ENCODE results near the gene CLEC4E. TPM values are rescaled to one million over a fixed set of nuclear protein-coding genes. Genes with fewer than 3 reads are reported as not detected.

CLEC4E gene
- total and polyA plus RNA-seq, 2 of the 4 experiments (the other 2 are of a cell fraction), result not detected

- no peaks in the 10 kb centered on the region for H3K9me1 ChIP-seq (ENCODE audit: insufficient read depth, low read length)
- in situ Hi-C loops (cut with MboI; ENCODE audit: low sequenced_read_pairs) (no loop called here), dilution Hi-C loops (cut with HindIII; ENCODE audit: low sequenced_read_pairs, unreplicated experiment) (no loop called here), intact Hi-C loops (cut with micrococcal nuclease) (no loop called here)
- CTCF ChIA-PET, result no interaction called here
- peaks cover 1% of the 10 kb centered on the region; the same call in 1 of the 2 replicates for H3K9me3 ChIP-seq (ENCODE audit: control insufficient read depth, insufficient read depth, low read length)
- no peak for ATAC-seq (ENCODE audit: low read depth)
- H2BK5ac ChIP-seq (ENCODE audit: low read depth, low read length, poor library complexity, severe bottlenecking), result no peak overlapping the region
- no peaks in the 10 kb centered on the region for H3K79me1 ChIP-seq (ENCODE audit: low read depth in 1 of 2, low read length in 2 of 2)
- H3K4me3 ChIP-seq (ENCODE audit: insufficient read depth, low read depth, low read length), result no peak overlapping the region
- no peak overlapping the region for H3K9ac ChIP-seq (ENCODE audit: low read depth, low read length)
- H2BK20ac ChIP-seq (ENCODE audit: low read depth, low read length), result no peak overlapping the region
- no TSS peak for BruUV-seq (replicated peaks)
- no peaks in the 10 kb centered on the region for H3K27me3 ChIP-seq (ENCODE audit: control insufficient read depth, insufficient read depth, low read length)
- no peak overlapping the region for H4K91ac ChIP-seq (ENCODE audit: insufficient read depth, low read depth, low read length)
- no CpG with 5 or more reads among the region's 2 CpGs for WGBS, 2 experiments (ENCODE audit: extremely low coverage in 2 of 2, insufficient read length in 1 of 2)
- no peak overlapping the region for H3K18ac ChIP-seq (ENCODE audit: low read depth, low read length)
- no peak overlapping the region for H2AK5ac ChIP-seq (ENCODE audit: low read depth, low read length)
- H3K56ac ChIP-seq (ENCODE audit: extremely low read depth, insufficient read depth, low read length), result no peak overlapping the region
- POLR2A ChIA-PET (ENCODE audit: unreplicated experiment), result no interaction called here
- H2BK15ac ChIP-seq (ENCODE audit: low read depth, low read length), result no peak overlapping the region
- H2AK9ac ChIP-seq (replicated peaks; ENCODE audit: low read depth, low read length, poor library complexity), result no peak overlapping the region
- no peak overlapping the region for H3K14ac ChIP-seq (replicated peaks; ENCODE audit: low read depth, low read length)
- H4K8ac ChIP-seq (ENCODE audit: low read depth in 2 of 2, low read length in 2 of 2), result no peak overlapping the region
- no peak overlapping the region for H3K4ac ChIP-seq (ENCODE audit: low read depth, low read length)
- no peaks in the 10 kb centered on the region for H3K4me1 ChIP-seq (ENCODE audit: control insufficient read depth, insufficient read depth, low read length)
- no peak overlapping the region for H2AFZ ChIP-seq (replicated peaks; ENCODE audit: low read length, poor library complexity)
- H4K5ac ChIP-seq (ENCODE audit: low read depth, low read length), result no peak overlapping the region
- no peak for TF ChIP-seq MAFK (IDR thresholded peaks at IDR 0.05; ENCODE audit: low read depth, low read length)
- no peak for TF ChIP-seq CEBPB (IDR thresholded peaks at IDR 0.05; ENCODE audit: low read depth, low read length)
- no peak for TF ChIP-seq SMC3 (IDR thresholded peaks at IDR 0.05; ENCODE audit: low read depth, low read length)
- TF ChIP-seq BHLHE40 (IDR thresholded peaks at IDR 0.05; ENCODE audit: low read depth, low read length), result no peak
- no peak for TF ChIP-seq POLR2A (IDR thresholded peaks at IDR 0.05; ENCODE audit: low read depth, low read length)
- TF ChIP-seq RAD21 (IDR thresholded peaks at IDR 0.05; ENCODE audit: low read length), result no peak
- TF ChIP-seq USF2 (IDR thresholded peaks at IDR 0.05; ENCODE audit: low read depth, low read length), result no peak
- TF ChIP-seq NFE2L2 (IDR thresholded peaks at IDR 0.05; ENCODE audit: low read depth, low read length), result no peak
- no peak for TF ChIP-seq RFX5 (IDR thresholded peaks at IDR 0.05; ENCODE audit: low read depth, low read length)
- no peak for TF ChIP-seq MAZ (IDR thresholded peaks at IDR 0.05; ENCODE audit: borderline replicate concordance, low read depth, low read length)
- no peak for TF ChIP-seq ELK1 (IDR thresholded peaks at IDR 0.05; ENCODE audit: borderline replicate concordance, low read depth, low read length)
- no peak for TF ChIP-seq RCOR1 (IDR thresholded peaks at IDR 0.05; ENCODE audit: insufficient replicate concordance, low read length)
- no peak for TF ChIP-seq MXI1 (IDR thresholded peaks at IDR 0.05; ENCODE audit: borderline replicate concordance, low read depth, low read length)
- no peak for TF ChIP-seq FOS (IDR thresholded peaks at IDR 0.05; ENCODE audit: low read depth, low read length)
- TF ChIP-seq CTCF (conservative IDR thresholded peaks at IDR 0.05; ENCODE audit: low read depth, low read length), result no peak
- no peak for TF ChIP-seq CHD1 (IDR thresholded peaks at IDR 0.05; ENCODE audit: low read depth, low read length)
- no peak for DNase-seq
- H3K4me2 ChIP-seq (ENCODE audit: low read depth, low read length), result no peak overlapping the region
- H3K27ac ChIP-seq (ENCODE audit: insufficient read depth, low read length), result no peak overlapping the region
- no peaks in the 10 kb centered on the region for H3K36me3 ChIP-seq (ENCODE audit: control insufficient read depth, insufficient read depth, low read length)
- H4K20me1 ChIP-seq (ENCODE audit: insufficient read depth, low read length), result no peaks in the 10 kb centered on the region
- H3K23ac ChIP-seq (ENCODE audit: low read depth, low read length), result no peak overlapping the region
- H2BK120ac ChIP-seq (ENCODE audit: low read depth, low read length), result no peak overlapping the region
These were observed 15.9 kb upstream of the CLEC4E start for GRCh38 chr12:8556531-8557097.

Data from IMR-90 (cell line).